Thyroid gland (tissue), 4 donors: Measurements from ENCODE around the gene EXOC7. TPM values are rescaled to one million over a fixed set of nuclear protein-coding genes. Genes with fewer than 3 reads are reported as not detected.

Experiments used
- DNase-seq, 2 donors: peaks; one replicate each; pipeline ENCODE4 v3.0.0-alpha.2; 2019
- H3K27ac ChIP-seq, 3 donors: fragments of 200-600 bp; sonication (generic); 1 replicate in 2 of 3; 2 replicates in 1 of 3; pipeline ENCODE4 v1.5.1; 2016 to 2019; ENCODE audit warnings: mild to moderate bottlenecking in 1 of 3, moderate library complexity in 1 of 3
- H3K27me3 ChIP-seq: fragments of 200-600 bp; sonication (generic); one replicate; pipeline ENCODE4 v1.5.1; 2019
- H3K36me3 ChIP-seq, 2 donors: fragments of 200-600 bp; sonication (generic); one replicate each; pipeline ENCODE4 v1.5.1; 2016 to 2019
- H3K4me1 ChIP-seq, 2 donors: fragments of 200-600 bp; sonication (generic); one replicate each; pipeline ENCODE4 v1.5.1; 2017 to 2019
- H3K4me3 ChIP-seq, 3 donors: fragments of 200-600 bp; sonication (generic); replicated peaks in 1 of 3; 1 replicate in 2 of 3; 2 replicates in 1 of 3; pipeline ENCODE4 v1.5.1; 2016; ENCODE audit warnings: mild to moderate bottlenecking in 1 of 3
- H3K9me3 ChIP-seq: fragments of 200-600 bp; sonication (generic); one replicate; pipeline ENCODE4 v1.5.1; 2017
- CTCF ChIP-seq, 6 experiments: fragments of 200-600 bp in 3 of 6; fragments of 450-650 bp in 3 of 6; sonication (generic) in 3 of 6; IDR thresholded peaks; one replicate each; pipeline ENCODE4 v1.5.1; 2016 to 2019; ENCODE audit warnings: antibody characterized with exemption in 6 of 6, mild to moderate bottlenecking in 2 of 6, inconsistent platforms in 1 of 6, moderate library complexity in 1 of 6
- POLR2A ChIP-seq, 2 donors: fragments of 450-650 bp; IDR thresholded peaks; one replicate each; pipeline ENCODE4 v1.6.1; 2017; ENCODE audit warnings: antibody characterized with exemption in 2 of 2, mild to moderate bottlenecking in 2 of 2, moderate library complexity in 1 of 2
- WGBS, 2 donors: methylation state at CpG; one replicate each; pipeline ENCODE4 v1.1.5; 2017; 5-methylcytosine and 5-hydroxymethylcytosine counted together
- intact Hi-C: fragments of 100-400 bp; cut with DNase I; formaldehyde crosslinking; loops from one replicate; pipeline ENCODE4 v1.15.1; 2023
- total RNA-seq, 4 donors: library from RNA; depleted of rRNA; stranded (reverse); fragments of >200 nt; gene quantifications; one replicate each; pipeline ENCODE4 v1.2.3, GENCODE V29; 2016

EXOC7 gene
- 100 to 1,000 TPM in 3 of 4 donors, 10 to 100 TPM in 1; 97.8 to 131 (median 115) TPM for total RNA-seq

- TF ChIP-seq CTCF (IDR thresholded peaks at IDR 0.05) (no peak), POLR2A (IDR thresholded peaks at IDR 0.05) (peak in 1 of 2 donors; percentile 74)
- intact Hi-C loops = no loop called here
- Histone ChIP-seq H3K27me3 (no peaks in the 10 kb centered on the region), H3K27ac (peak within 1 kb of the TSS; percentile 14 to 66 (median 62)), H3K36me3 (peaks cover 20 to 21% of the 10 kb centered on the region in 2 donors), H3K9me3 (no peaks in the 10 kb centered on the region), H3K4me1 (peaks cover 10 to 13% of the 10 kb centered on the region in 2 donors), H3K4me3 (peak within 1 kb of the TSS; percentile 51 to 75 (median 66))
- WGBS, 2 donors = 5 to 12% methylated on average over 28 to 52 of the region's 55 CpGs
- peak; percentile 87 to 93 for DNase-seq
Observed at GRCh38 chr17:76103274-76104139, at the start of gene EXOC7. TSS of gene EXOC7 (minus strand) at chr17:76103787. CDS start at chr17:76103692, 95 bp downstream.

DNA sequence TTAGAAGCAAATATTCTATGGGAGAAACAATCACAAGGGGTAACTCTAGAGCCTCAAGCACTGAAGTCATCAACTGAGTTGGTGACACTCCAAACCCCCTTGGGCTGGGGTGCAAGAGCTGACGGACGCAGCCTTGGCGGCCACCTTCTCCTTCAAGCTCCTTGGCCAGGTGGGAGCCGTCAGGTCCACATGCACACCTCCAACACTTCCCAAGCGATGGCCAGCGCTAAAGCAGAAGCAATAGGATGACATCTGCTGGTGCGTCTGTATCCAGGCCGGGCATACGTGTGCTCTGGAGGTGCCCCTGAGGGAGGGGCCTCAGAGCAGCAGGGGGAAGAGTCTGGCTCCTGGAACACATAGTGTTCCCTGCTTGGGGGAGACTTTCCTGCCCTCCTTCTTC is 49.6 kb upstream of the EXOC7 start:
- 81 to 84% methylated on average over 8 to 9 of the region's 9 CpGs for WGBS, 2 donors
- Histone ChIP-seq H3K27me3 (no peaks in the 10 kb centered on the region), H3K27ac (no peak overlapping the region), H3K4me3 (no peak overlapping the region), H3K4me1 (peaks cover 0 to 10% of the 10 kb centered on the region in 2 donors), H3K36me3 (no peaks in the 10 kb centered on the region), H3K9me3 (no peaks in the 10 kb centered on the region)
- intact Hi-C loops = no loop called here
- no peak for DNase-seq
- TF ChIP-seq POLR2A (IDR thresholded peaks at IDR 0.05) (no peak), CTCF (IDR thresholded peaks at IDR 0.05) (no peak)

GRCh38 chr17:76152591-76152990 is 49.0 kb upstream of the EXOC7 start:
- no peak for TF ChIP-seq POLR2A (IDR thresholded peaks at IDR 0.05)
- TF ChIP-seq CTCF (IDR thresholded peaks at IDR 0.05) = no peak
- Histone ChIP-seq H3K27me3 (no peaks in the 10 kb centered on the region), H3K27ac (no peak overlapping the region), H3K4me1 (peaks cover 0 to 10% of the 10 kb centered on the region in 2 donors), H3K9me3 (no peaks in the 10 kb centered on the region), H3K4me3 (no peak overlapping the region), H3K36me3 (no peaks in the 10 kb centered on the region)
- 81 to 87% methylated on average over 7 of the region's 7 CpGs for WGBS, 2 donors
- DNase-seq = no peak
- intact Hi-C loops = no loop called here

DNA sequence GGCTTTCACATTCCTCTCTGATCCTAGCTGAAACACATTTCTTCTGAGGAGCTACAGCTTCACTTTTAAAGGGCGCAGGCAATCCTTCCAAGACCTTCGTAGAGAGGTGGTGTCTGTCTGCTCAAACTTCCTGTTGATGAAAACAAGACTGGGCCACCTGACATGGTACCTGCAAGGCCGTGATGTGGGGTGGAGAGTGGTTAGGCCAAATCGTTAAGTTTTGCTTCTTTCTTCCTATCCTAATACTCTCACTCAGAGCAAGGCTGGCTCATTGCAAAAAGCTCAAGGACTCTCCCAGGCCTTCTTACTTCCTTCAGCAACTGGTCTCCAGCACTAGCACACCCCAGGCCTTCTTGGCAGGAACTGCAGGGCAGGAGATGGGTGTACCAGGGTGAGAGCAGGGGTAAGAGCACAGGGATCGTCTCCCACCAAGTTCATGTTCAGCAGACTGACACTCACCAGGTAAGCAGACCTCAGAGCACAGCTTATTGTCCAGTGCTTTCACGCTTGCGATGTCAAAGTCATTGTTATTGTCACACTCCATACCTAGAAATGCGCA is 48.4 kb upstream of the EXOC7 start:
- Histone ChIP-seq H3K36me3 (no peaks in the 10 kb centered on the region), H3K27me3 (no peaks in the 10 kb centered on the region), H3K4me3 (no peak overlapping the region), H3K27ac (no peak overlapping the region), H3K4me1 (peaks cover 0 to 10% of the 10 kb centered on the region in 2 donors), H3K9me3 (no peaks in the 10 kb centered on the region)
- TF ChIP-seq CTCF (IDR thresholded peaks at IDR 0.05) = no peak
- TF ChIP-seq POLR2A (IDR thresholded peaks at IDR 0.05) = no peak
- 94 to 95% methylated on average over 8 of the region's 8 CpGs for WGBS, 2 donors
- DNase-seq = no peak
- intact Hi-C loops = no loop called here
